Aorta (tissue), 5 donors: Measurements from ENCODE around the gene MACF1. TPM values are rescaled to one million over a fixed set of nuclear protein-coding genes. Genes with fewer than 3 reads are reported as not detected.

Experiments used
- ATAC-seq: fragments of 200-7000 bp; cut with Tn5 transposase; one replicate; pipeline ENCODE4 v1.9.1; 2022; ENCODE audit warnings: moderate library complexity; ENCODE audit not compliant: low FRiP score
- DNase-seq, 2 donors: peaks; one replicate each; pipeline ENCODE4 v3.0.0-alpha.2; 2020
- H3K27ac ChIP-seq, 2 donors: one replicate each; pipeline ENCODE4 v1.5.1; 2013; ENCODE audit warnings: low read length in 2 of 2, mild to moderate bottlenecking in 2 of 2, moderate library complexity in 2 of 2, control low read depth in 1 of 2, inconsistent platforms in 1 of 2, low read depth in 1 of 2
- H3K27me3 ChIP-seq, 2 donors: one replicate each; pipeline ENCODE4 v1.6.1; 2013; ENCODE audit warnings: control low read depth in 1 of 2, low read length in 1 of 2, mild to moderate bottlenecking in 1 of 2, moderate library complexity in 1 of 2; ENCODE audit not compliant: insufficient read depth in 2 of 2, control insufficient read depth in 1 of 2
- H3K36me3 ChIP-seq, 2 donors: one replicate each; pipeline ENCODE4 v1.6.1; 2013; ENCODE audit warnings: control low read depth in 1 of 2, low read length in 1 of 2, mild to moderate bottlenecking in 1 of 2; ENCODE audit not compliant: insufficient read depth in 2 of 2, control insufficient read depth in 1 of 2
- H3K4me1 ChIP-seq, 2 donors: one replicate each; pipeline ENCODE4 v1.6.1; 2013; ENCODE audit warnings: low read length in 2 of 2, control low read depth in 1 of 2, mild to moderate bottlenecking in 1 of 2, moderate library complexity in 1 of 2; ENCODE audit not compliant: insufficient read depth in 2 of 2, control insufficient read depth in 1 of 2
- H3K4me3 ChIP-seq, 2 donors: one replicate each; pipeline ENCODE4 v1.5.1; 2013; ENCODE audit warnings: low read length in 2 of 2, control low read depth in 1 of 2, mild to moderate bottlenecking in 1 of 2
- H3K9me3 ChIP-seq: one replicate; pipeline ENCODE4 v1.6.1; 2013; ENCODE audit warnings: mild to moderate bottlenecking, low read length; ENCODE audit not compliant: control insufficient read depth
- WGBS, 2 donors: extraction: QIAGEN DNeasy Blood & Tissue Kit; methylation state at CpG; one replicate each; pipeline ENCODE4 v1.1.7; 2013; 5-methylcytosine and 5-hydroxymethylcytosine counted together
- intact Hi-C, 2 donors: fragments of 100-400 bp; cut with DNase I; formaldehyde crosslinking; loops; one replicate each; pipeline versions ENCODE4 v1.14.2 to v1.15.0; 2022
- polyA plus RNA-seq, 2 donors: library from polyadenylated mRNA; stranded (reverse); fragments of 200-250 nt; gene quantifications; one replicate each; pipeline ENCODE4 v1.2.3, GENCODE V29; 2013
- total RNA-seq, 2 donors: library from RNA; stranded (reverse); fragmentation: NEBNext Ultra II Directional; extraction: Animal tissue kit (Norgen Biotek cat#: 25700); gene quantifications; one replicate each; pipeline ENCODE4 v1.2.1, GENCODE V29; 2021
- donor health status: healthy with polysubstance abuse.
- donor health status: Bipolar disorder and iron deficiency.
- donor health status: DM: no; HTN: no; CAD: no.
- donor health status: DM: no; HTN: no; CAD: no.
- donor health status: DM: yes; HTN: yes; CAD: no.

MACF1 gene
- total and polyA plus RNA-seq, 4 donors = 38.9 to 785 (median 386) TPM

GRCh38 chr1:39418236-39418635 lies 213.7 kb downstream of the MACF1 start:
- DNase-seq (no peak), ATAC-seq (no peak)
- H3K36me3 ChIP-seq = peaks cover 0 to 2% of the 10 kb centered on the region in 2 donors
- H3K4me3 ChIP-seq = no peak overlapping the region
- peaks cover 2 to 4% of the 10 kb centered on the region in 2 donors for H3K4me1 ChIP-seq
- H3K27me3 ChIP-seq = no peaks in the 10 kb centered on the region
- 28 to 40% methylated on average over 4 of the region's 4 CpGs for WGBS, 2 donors
- intact Hi-C loops = loop anchor here in 1 of 2 donors (10.0 kb wide), 1 partner anchor 313 kb away; no protein-coding TSS in a partner anchor
- no peaks in the 10 kb centered on the region for H3K9me3 ChIP-seq
- no peak overlapping the region for H3K27ac ChIP-seq

GRCh38 chr1:39420493-39420892 lies 216.0 kb downstream of the MACF1 start:
- intact Hi-C loops = no loop called here
- DNase-seq (no peak), ATAC-seq (no peak)
- Histone ChIP-seq H3K4me1 (peaks cover 2% of the 10 kb centered on the region in 2 donors), H3K27me3 (no peaks in the 10 kb centered on the region), H3K27ac (no peak overlapping the region), H3K36me3 (peaks cover 2 to 4% of the 10 kb centered on the region in 2 donors), H3K4me3 (no peak overlapping the region), H3K9me3 (no peaks in the 10 kb centered on the region)

DNA sequence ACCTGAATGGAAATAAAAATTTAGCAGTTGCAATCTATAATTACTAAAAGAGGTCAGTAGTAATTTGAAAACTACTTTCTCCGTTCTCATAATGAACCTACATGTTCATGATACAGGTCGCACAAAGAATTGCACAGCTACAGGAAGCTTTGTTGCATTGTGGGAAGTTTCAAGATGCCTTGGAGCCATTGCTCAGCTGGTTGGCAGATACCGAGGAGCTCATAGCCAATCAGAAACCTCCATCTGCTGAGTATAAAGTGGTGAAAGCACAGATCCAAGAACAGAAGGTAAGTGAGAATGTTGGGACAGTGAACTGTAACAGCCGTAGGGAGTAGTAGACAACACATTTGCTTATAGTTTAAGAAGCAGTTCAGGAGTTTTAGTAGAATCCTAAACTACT lies 218.1 kb downstream of the MACF1 start:
- Histone ChIP-seq H3K27me3 (no peaks in the 10 kb centered on the region), H3K4me1 (peaks cover 0 to 5% of the 10 kb centered on the region in 2 donors), H3K4me3 (no peak overlapping the region), H3K36me3 (peaks cover 2 to 4% of the 10 kb centered on the region in 2 donors), H3K27ac (peak overlapping the region in 1 of 2 donors; percentile 40), H3K9me3 (no peaks in the 10 kb centered on the region)
- ATAC-seq (no peak), DNase-seq (no peak)
- WGBS, 2 donors = 83 to 85% methylated on average over 4 of the region's 4 CpGs
- intact Hi-C loops = no loop called here

DNA sequence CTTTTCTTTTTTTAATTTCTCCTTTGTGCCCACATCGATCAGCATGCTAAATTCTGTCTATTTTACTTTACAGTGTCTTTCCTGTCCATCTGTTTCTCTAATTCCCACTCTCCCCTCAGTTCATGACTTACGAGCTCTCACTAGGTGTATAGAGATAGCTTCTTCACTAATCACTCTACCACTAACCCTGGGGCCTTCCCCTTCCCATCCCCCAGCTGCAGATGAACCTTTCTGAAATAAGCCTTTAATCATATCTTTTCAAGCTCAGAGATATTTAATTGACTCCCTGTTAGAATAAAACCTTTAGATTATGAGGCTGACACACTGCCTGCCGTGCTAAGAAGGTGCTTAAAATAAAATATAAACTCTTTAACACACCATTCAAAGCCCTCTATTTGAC lies 220.7 kb downstream of the MACF1 start:
- Histone ChIP-seq H3K4me3 (no peak overlapping the region), H3K4me1 (peaks cover 0 to 3% of the 10 kb centered on the region in 2 donors), H3K27me3 (no peaks in the 10 kb centered on the region), H3K36me3 (peaks cover 4 to 5% of the 10 kb centered on the region in 2 donors), H3K27ac (peak overlapping the region; percentile 14 to 36), H3K9me3 (no peaks in the 10 kb centered on the region)
- no peak for ATAC-seq
- intact Hi-C loops = no loop called here
- 74 to 75% methylated on average over 3 of the region's 3 CpGs for WGBS, 2 donors
- DNase-seq = no peak

DNA sequence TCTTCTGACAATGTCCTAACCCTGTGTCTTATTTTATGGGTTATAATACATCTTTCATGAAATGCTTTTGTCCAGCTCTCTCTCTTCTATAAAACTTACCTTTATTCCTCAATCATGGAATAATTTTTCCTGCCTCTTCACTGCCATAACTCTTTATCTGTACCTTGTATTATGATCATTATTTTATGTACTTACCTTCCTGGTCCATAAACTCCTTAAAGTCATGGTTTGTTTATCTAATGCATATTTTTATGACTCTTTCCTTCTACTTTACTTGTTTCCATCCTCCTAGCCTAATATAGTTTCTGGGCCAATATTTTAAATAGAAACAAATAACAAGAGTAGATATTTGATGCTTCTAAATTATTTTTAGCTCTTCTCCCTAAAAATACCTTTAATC lies 221.1 kb downstream of the MACF1 start:
- H3K4me3 ChIP-seq = no peak overlapping the region
- H3K27ac ChIP-seq = no peak overlapping the region
- peaks cover 0 to 3% of the 10 kb centered on the region in 2 donors for H3K4me1 ChIP-seq
- no peaks in the 10 kb centered on the region for H3K27me3 ChIP-seq
- H3K9me3 ChIP-seq = no peaks in the 10 kb centered on the region
- ATAC-seq (no peak), DNase-seq (no peak)
- intact Hi-C loops = no loop called here
- H3K36me3 ChIP-seq = peaks cover 4 to 7% of the 10 kb centered on the region in 2 donors

DNA sequence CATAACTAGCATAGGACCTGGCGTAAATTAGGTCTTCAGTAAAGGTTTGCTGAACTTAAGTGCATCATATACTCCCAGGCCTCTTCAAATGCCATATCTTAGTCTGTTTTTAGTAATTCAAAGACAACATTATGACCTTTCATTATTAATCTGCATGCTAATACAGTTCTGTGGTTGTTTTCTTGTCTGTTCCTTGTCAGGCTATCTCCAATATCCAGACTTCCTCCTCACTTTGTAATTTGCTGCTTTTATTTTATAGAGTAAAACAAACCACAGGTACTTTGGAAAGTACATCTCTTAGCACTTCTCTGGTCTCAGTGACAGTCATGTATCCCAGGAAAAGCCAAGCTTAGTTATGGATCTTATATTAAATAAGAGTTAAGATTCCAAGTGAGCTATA lies 221.9 kb downstream of the MACF1 start:
- Histone ChIP-seq H3K9me3 (no peaks in the 10 kb centered on the region), H3K27ac (no peak overlapping the region), H3K36me3 (peaks cover 4 to 8% of the 10 kb centered on the region in 2 donors), H3K27me3 (no peaks in the 10 kb centered on the region), H3K4me1 (peaks cover 0 to 3% of the 10 kb centered on the region in 2 donors), H3K4me3 (no peak overlapping the region)
- intact Hi-C loops = no loop called here
- DNase-seq (no peak), ATAC-seq (no peak)
- 85 to 89% methylated on average over 1 of the region's 1 CpG for WGBS, 2 donors

GRCh38 chr1:39427374-39427773 lies 222.9 kb downstream of the MACF1 start:
- ATAC-seq (no peak), DNase-seq (no peak)
- Histone ChIP-seq H3K27me3 (no peaks in the 10 kb centered on the region), H3K27ac (no peak overlapping the region), H3K4me1 (peaks cover 0 to 3% of the 10 kb centered on the region in 2 donors), H3K9me3 (no peaks in the 10 kb centered on the region), H3K4me3 (no peak overlapping the region), H3K36me3 (peaks cover 4 to 8% of the 10 kb centered on the region in 2 donors)
- intact Hi-C loops = no loop called here
- 4 to 10% methylated on average over 1 of the region's 1 CpG for WGBS, 2 donors

- intact Hi-C loops = no loop called here
- H3K27ac ChIP-seq = peak overlapping the region in 1 of 2 donors; percentile 12
- H3K4me3 ChIP-seq = no peak overlapping the region
- H3K36me3 ChIP-seq = peaks cover 4 to 6% of the 10 kb centered on the region in 2 donors
- DNase-seq = no peak
- ATAC-seq = no peak
- H3K4me1 ChIP-seq = peaks cover 0 to 3% of the 10 kb centered on the region in 2 donors
- H3K9me3 ChIP-seq = no peaks in the 10 kb centered on the region
- WGBS, 2 donors = 80 to 82% methylated on average over 4 of the region's 4 CpGs
- H3K27me3 ChIP-seq = no peaks in the 10 kb centered on the region
These were observed 223.4 kb downstream of the MACF1 start for GRCh38 chr1:39427912-39428311.

DNA sequence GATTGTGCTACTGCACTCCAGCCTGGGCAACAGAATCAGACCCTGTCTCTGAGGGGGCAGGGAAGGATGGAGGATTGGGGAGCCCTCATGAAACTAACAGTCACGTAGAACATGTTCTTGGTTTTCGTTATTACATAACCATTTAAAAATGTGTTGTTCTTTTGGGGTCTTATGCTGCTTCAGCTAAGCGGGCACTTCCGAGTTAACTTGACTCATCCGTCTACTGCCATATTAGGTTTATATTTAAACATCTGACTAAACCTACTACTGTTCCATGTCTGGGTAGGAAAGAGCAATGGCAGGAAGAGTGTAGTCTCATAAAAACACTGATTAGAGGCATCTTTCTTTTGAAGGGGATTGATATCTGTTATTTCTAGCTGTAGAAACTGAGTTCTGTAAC lies 227.4 kb downstream of the MACF1 start:
- intact Hi-C loops = loop anchor here in 1 of 2 donors (5.0 kb wide), 1 partner anchor 35 kb away; no protein-coding TSS in a partner anchor
- Histone ChIP-seq H3K27ac (peak overlapping the region in 1 of 2 donors; percentile 8), H3K9me3 (no peaks in the 10 kb centered on the region), H3K36me3 (peaks cover 6 to 10% of the 10 kb centered on the region in 2 donors), H3K4me3 (no peak overlapping the region), H3K27me3 (no peaks in the 10 kb centered on the region), H3K4me1 (peaks cover 0 to 3% of the 10 kb centered on the region in 2 donors)
- 18 to 23% methylated on average over 5 of the region's 5 CpGs for WGBS, 2 donors
- no peak for DNase-seq
- ATAC-seq = no peak
